ENCODE data around the gene SLC17A1.

Gene SLC17A1, protein sequence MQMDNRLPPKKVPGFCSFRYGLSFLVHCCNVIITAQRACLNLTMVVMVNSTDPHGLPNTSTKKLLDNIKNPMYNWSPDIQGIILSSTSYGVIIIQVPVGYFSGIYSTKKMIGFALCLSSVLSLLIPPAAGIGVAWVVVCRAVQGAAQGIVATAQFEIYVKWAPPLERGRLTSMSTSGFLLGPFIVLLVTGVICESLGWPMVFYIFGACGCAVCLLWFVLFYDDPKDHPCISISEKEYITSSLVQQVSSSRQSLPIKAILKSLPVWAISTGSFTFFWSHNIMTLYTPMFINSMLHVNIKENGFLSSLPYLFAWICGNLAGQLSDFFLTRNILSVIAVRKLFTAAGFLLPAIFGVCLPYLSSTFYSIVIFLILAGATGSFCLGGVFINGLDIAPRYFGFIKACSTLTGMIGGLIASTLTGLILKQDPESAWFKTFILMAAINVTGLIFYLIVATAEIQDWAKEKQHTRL

GRCh38 chr6:25831532-25832306 lies at the start of gene SLC17A1:
SLC17A1 (minus strand) TSS chr6:25832052; CDS start chr6:25830557, 1,495 bp downstream.
- no peak for DNase-seq

GRCh38 chr6:25880601-25881000 lies 48.7 kb upstream of the SLC17A1 start:
- DNase-seq, result no peak

GRCh38 chr6:25878721-25879322 lies 47.0 kb upstream of the SLC17A1 start:
- no peak for DNase-seq

DNA sequence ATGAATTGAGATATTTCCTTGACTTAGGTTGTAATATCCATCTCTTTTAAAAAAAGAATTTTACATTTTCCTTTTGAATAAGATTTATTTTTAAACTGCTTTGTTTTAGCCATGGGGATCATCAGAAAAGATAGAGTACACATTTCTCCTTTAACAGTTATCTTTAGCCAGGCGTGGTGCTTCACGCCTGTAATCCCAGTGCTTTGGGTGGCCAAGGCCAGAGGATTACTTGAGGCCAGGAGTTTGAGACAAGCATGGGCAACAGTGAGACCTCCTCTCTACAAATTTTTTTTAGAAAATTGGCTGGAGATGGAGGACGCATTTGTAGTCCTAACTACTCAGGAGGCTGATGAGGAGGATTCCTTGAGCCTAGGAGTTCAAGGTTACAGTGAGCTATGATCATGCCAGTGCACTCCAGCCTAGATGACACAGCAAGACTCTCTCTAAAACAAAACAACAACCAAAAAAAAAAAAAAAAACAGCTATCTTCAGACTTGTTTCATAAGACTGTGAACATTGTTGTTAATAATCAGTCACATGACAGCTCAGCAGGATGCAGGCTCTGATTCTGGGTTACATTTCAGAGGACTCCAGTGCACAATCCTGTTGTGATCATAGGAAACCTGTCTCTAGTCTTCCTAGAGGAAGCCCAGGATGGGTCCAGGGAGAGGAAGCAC lies 44.2 kb upstream of the SLC17A1 start:
- DNase-seq, result no peak

GRCh38 chr6:25875563-25875905 lies 43.7 kb upstream of the SLC17A1 start:
- DNase-seq, result no peak

GRCh38 chr6:25874822-25875562 lies 43.1 kb upstream of the SLC17A1 start:
- DNase-seq, result no peak

- DNase-seq, result no peak
Measured at GRCh38 chr6:25874118-25874517, 42.3 kb upstream of the SLC17A1 start, which contains the start of gene SLC17A3. SLC17A3 (minus strand) TSS chr6:25874243; CDS start chr6:25868387, 5,856 bp downstream.

DNA sequence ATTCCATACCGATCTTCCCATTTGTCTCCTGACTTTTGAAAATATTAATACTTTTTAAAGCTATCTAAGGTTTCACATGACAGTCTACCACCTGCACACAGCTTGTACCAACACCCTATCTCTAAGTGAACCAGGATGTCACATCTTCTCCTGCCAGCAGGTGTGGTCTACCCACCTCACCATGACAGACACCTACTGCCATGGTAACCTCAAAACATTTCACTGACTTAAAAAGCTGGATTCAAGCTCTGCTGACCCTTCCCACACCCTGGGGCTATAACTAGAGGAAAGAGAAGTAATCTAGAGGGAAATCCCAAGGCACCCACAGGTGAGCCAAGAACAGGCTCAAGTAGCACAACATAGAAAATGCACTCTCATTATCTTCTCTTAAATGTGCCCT lies 41.0 kb upstream of the SLC17A1 start:
- DNase-seq, result no peak

- DNase-seq, result no peak
Measured at GRCh38 chr6:25869840-25870239, 38.0 kb upstream of the SLC17A1 start.

DNA sequence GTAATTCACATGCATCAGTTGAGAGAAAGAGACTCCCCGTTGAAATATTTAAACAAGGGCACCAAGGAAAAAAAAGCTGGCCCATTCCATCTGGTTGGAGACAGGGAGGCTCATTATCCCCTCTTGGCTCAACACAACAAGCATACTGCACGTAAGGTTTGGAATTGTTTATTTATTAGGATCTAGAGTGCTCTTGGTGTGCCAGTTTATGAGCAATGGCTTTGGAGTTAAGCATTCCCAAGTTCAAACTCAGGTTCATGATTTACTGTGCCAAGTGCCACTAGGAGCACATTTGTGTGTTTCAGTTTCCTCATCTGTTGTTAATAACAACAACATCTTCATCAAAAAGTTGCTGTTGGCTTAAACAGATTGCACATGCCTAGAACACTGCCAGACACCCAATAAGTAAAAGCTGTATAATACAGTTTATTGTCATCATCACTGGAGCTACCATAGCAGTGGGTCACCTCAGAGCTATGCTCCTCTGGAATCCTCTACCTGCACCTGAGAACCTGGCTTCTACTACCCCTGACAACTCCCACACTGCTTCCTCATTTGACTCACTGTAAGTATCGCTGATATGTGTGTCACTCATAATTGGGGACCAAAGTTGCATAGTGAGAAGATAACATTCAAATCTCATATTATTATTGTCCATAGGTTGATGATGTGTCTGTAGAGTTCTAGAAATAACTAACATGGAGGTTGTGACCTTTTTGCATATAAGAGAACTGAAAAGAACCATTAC lies 36.8 kb upstream of the SLC17A1 start:
- DNase-seq, result no peak

GRCh38 chr6:25866011-25866410 lies 34.2 kb upstream of the SLC17A1 start:
- DNase-seq, result no peak

DNA sequence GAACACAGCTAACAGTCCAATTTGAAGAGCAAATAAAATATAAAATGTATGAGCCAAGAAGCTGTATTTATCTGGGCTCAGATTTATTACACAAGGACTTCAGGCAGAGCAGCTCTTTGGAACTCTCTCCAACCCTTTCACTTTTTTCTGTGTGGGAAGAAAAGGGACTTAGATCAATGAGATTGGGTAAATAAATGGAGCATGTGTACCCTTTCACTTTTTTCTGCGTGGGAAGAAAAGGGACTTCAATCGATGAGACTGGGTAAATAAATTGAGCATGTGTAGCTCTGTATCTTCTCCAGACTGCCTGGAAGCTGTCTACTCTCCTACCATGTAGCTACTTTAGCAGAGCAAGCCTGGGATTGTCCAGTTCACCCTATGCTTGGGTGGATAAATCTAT lies 31.5 kb upstream of the SLC17A1 start:
- no peak for DNase-seq

- DNase-seq, result no peak
Measured at GRCh38 chr6:25862199-25862598, 30.3 kb upstream of the SLC17A1 start.

DNA sequence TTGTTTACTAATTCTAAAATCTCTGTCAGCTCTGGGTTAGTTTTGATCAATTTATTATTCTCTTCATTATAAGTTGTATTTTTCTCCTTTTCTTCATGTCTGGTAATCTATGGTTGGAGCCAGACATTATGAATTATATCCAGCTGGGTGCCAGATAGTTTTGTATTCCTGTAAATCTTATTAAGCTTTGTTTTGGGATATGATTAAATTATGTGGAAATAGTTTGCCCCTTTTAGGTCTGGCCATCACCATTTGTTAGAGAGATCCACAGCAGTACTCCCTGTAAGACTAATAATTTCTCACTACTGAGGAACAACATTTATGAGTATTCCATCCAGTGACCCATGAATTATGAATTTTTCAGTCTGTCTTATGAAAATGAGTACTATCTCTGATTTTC lies 20.9 kb upstream of the SLC17A1 start:
- no peak for DNase-seq

DNA sequence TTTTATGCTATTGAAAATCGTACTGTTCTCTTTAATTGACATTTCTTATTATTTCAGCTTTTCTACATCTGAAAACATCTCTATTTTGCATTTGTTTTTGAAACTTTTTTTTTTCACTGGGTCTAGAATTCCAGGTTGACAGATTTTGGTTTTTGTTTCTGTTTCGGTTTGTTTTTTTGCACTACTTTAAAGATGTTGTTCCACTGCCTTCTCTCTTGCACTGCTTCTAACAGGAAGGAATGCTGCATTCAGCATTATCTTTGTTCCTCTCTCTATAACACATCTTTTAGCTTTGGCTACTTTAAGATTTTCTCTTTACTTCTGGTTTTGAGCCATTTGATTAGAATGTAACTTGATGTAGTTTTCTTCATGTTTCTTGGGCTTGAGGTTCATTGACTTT lies 20.1 kb upstream of the SLC17A1 start:
- DNase-seq, result no peak

GRCh38 chr6:25844518-25844917 lies 12.7 kb upstream of the SLC17A1 start:
- no peak for DNase-seq

DNA sequence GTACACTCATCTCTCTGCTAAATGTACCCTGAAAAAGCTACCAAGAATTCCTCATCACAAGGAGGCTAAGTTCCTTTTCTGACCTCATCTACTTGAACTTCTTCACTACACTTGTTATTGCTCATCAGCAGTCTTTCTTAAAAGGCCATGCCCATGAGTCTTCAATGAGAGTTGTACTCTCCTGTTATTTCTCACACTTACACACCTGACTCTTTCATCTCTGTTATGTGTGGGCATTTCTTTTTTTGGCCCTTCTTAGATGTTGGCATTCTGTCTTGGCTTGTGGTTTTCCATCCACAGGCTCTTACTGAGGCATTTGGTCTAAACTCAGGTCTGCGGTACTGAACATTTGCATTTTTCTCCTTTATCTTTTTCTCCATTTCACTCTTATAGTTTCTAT lies 10.7 kb upstream of the SLC17A1 start:
- no peak for DNase-seq

DNA sequence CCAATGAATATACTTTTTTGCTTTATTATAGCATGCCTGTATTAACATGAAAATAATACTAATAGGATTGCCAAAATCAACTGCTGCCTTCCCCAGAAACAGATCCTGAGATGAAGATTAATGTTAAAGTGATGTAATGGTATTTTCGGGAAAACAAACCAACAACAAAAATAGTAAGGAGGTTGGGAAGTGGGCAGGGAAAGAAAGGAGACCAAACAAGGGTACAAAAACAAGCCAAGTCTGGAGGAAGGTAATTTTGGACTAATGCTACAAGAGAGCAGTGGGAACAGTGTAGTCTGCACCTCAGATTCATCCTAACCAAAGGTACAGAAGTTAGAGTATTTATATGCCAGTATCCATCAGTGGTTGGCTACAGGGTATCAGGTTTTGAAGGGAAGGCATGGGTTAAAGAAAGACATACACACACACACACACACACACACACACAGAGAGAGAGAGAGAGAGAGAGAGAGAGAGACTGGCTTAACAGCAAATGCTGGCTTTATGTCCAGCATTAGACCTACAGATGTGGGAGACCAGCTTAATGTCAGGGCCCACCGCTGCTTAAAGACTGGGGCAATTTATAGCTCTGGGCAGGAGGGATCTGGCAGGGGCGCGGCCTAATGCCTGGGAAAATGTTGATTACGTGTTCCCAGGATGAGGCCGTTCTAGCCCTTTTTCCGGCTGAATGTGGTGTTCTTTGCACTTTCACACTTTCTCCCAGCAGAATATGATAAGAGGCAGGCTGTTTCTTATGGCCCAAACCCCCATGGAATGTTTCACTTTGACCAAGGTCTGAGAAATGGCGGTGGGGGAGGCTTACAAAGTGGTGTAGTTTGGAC lies 3.8 kb upstream of the SLC17A1 start:
- DNase-seq, result no peak

GRCh38 chr6:25834950-25835349 lies 3.1 kb upstream of the SLC17A1 start:
- no peak for DNase-seq

- DNase-seq, result no peak
Measured at GRCh38 chr6:25833136-25833535, 1.3 kb upstream of the SLC17A1 start.

DNA sequence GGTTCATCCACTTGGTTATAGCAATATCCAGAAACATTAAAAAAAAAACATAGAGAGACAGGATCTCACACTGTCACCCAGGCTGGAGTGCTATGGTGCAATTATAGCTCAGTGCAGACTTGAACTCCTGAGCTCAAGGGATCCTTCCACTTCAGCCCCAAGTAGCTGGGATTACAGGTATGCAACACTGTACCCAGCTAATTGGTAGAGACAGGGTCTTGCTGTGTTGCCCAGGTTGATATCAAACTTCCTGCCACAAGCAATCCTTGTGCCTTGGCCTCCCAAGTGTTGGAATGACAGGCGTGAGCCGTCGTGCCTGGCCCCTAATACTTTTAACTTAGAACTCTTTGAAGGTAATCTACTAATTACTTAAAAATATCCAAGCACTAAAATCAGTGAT lies 818 bp upstream of the SLC17A1 start:
- DNase-seq, result no peak

Measured in stimulated activated CD4-positive, alpha-beta T cell treated with anti-CD3 and anti-CD28 coated beads, Interleukin-12 subunit alpha, Interleukin-12 subunit beta, amount 100 ng/mL, for 4 hours (primary cell).